DOHH2 (cell line): ENCODE measurements around the gene CRK.
"Not testable (repeated sequence)": the region's sequence is repeated elsewhere in the genome, so short reads cannot be mapped to it uniquely, and the experiment has no call there.

ENCODE experiments used
- CTCF ChIP-seq: fragments of 200-600 bp; sonication (generic); IDR thresholded peaks from one replicate; pipeline ENCODE4 v1.5.1; 2014; ENCODE audit warnings: antibody characterized with exemption, mild to moderate bottlenecking, low read depth, low read length; ENCODE audit not compliant: poor library complexity, severe bottlenecking
- EZH2phosphoT487 ChIP-seq: fragments of 200-600 bp; sonication (generic); IDR thresholded peaks from 2 replicates; pipeline ENCODE4 v1.6.1; 2017; ENCODE audit warnings: borderline replicate concordance, mild to moderate bottlenecking, antibody characterized with exemption, low read length, moderate library complexity, mixed read lengths

DNA sequence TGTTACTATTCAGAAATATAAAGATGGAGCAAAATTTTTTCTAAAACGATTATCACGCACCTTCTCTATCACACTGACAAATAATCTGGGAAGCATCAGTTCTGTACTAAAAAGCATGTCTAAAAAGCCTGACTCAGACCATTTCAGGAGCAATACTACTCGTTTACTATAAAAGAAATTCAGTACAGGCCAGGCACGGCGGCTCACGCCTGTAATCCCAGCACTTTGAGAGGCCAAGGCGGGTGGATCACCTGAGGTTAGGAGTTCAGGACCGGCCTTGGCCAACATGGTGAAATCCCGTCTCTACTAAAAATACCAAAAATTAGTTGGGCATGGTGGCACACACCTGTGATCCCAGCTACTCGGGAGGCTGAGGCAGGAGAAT is 77.6 kb downstream of the CRK start:
- not testable (repeated sequence) for TF ChIP-seq CTCF, EZH2phosphoT487
